HUES48 (cell line): ENCODE results near the gene KCNH8.

Experiments used
- H3K27ac ChIP-seq: one replicate; pipeline ENCODE4 v1.7.0; 2013; ENCODE audit warnings: low read depth, low read length, inconsistent platforms
- H3K27me3 ChIP-seq: 2 replicates; pipeline ENCODE4 v1.6.1; 2013; ENCODE audit warnings: mild to moderate bottlenecking, low read length; ENCODE audit not compliant: control insufficient read depth, insufficient read depth
- H3K36me3 ChIP-seq: 2 replicates; pipeline ENCODE4 v1.6.1; 2013; ENCODE audit warnings: low read length; ENCODE audit not compliant: control insufficient read depth, insufficient read depth
- H3K4me1 ChIP-seq: 2 replicates; pipeline ENCODE4 v1.6.1; 2013; ENCODE audit warnings: mild to moderate bottlenecking, low read length; ENCODE audit not compliant: control insufficient read depth, insufficient read depth
- H3K4me3 ChIP-seq: 2 replicates; pipeline ENCODE4 v1.5.1; 2013; ENCODE audit warnings: mild to moderate bottlenecking, low read depth, low read length
- H3K9ac ChIP-seq: 2 replicates; pipeline ENCODE4 v1.6.1; 2013; ENCODE audit warnings: mild to moderate bottlenecking, low read depth, low read length, moderate library complexity
- H3K9me3 ChIP-seq: 2 replicates; pipeline ENCODE4 v1.6.1; 2013; ENCODE audit warnings: low read length; ENCODE audit not compliant: control insufficient read depth, insufficient read depth

Gene KCNH8

GRCh38 chr3:19363071-19363470 lies 214.8 kb downstream of the KCNH8 start:
- Histone ChIP-seq H3K27me3 (no peaks in the 10 kb centered on the region), H3K9me3 (no peaks in the 10 kb centered on the region), H3K4me1 (peaks cover 4% of the 10 kb centered on the region; the same call in 1 of the 2 replicates), H3K4me3 (no peak overlapping the region), H3K36me3 (no peaks in the 10 kb centered on the region), H3K9ac (no peak overlapping the region), H3K27ac (no peak overlapping the region)

DNA sequence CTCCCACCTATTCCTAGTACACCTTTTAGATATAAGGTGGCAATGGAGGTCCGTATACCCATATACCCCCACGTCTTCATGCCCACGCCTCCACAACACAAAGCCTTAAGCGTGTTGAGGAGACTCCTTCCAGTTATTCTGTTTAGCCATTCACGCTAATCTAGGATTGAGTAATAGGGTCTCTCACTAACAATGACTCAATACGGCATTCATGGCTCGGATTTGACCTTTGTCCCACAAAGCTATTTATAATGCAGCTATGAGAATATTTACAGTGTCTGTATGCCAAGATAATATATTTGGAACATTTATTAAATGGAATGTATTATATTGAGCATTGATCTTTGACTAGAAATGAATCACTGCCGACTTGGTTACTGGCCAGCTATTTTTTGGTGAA lies 215.8 kb downstream of the KCNH8 start:
- no peaks in the 10 kb centered on the region for H3K36me3 ChIP-seq
- H3K27ac ChIP-seq: no peak overlapping the region
- no peak overlapping the region for H3K4me3 ChIP-seq
- no peaks in the 10 kb centered on the region for H3K9me3 ChIP-seq
- H3K4me1 ChIP-seq: peaks cover 4% of the 10 kb centered on the region; the same call in 1 of the 2 replicates
- H3K27me3 ChIP-seq: no peaks in the 10 kb centered on the region
- no peak overlapping the region for H3K9ac ChIP-seq

DNA sequence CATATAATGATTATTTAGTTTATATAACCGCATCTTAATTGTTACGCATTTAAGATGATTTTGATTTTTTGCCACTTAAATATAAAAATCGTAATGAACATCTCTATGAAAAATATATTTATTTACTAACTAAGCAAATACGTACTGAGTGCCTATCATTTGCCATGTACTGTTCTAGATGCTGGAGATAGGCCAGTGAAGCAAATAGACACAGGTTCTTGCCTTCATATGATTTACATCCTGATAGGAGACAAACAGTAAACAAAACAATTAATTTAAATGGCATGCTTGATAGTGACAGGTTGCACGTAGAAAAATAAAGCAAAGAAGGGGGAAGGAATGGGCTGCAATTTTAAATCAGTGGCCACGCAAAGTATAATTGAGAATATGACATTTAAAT lies 217.2 kb downstream of the KCNH8 start:
- Histone ChIP-seq H3K9ac (no peak overlapping the region), H3K36me3 (no peaks in the 10 kb centered on the region), H3K4me1 (peaks cover 4% of the 10 kb centered on the region; the same call in 1 of the 2 replicates), H3K4me3 (no peak overlapping the region), H3K27ac (no peak overlapping the region), H3K9me3 (no peaks in the 10 kb centered on the region), H3K27me3 (no peaks in the 10 kb centered on the region)

- Histone ChIP-seq H3K4me3 (no peak overlapping the region), H3K4me1 (peaks cover 6% of the 10 kb centered on the region; the same call in 1 of the 2 replicates), H3K27ac (no peak overlapping the region), H3K9ac (no peak overlapping the region), H3K36me3 (no peaks in the 10 kb centered on the region), H3K27me3 (no peaks in the 10 kb centered on the region), H3K9me3 (no peaks in the 10 kb centered on the region)
Measured at GRCh38 chr3:19384868-19385267, 236.6 kb downstream of the KCNH8 start.

DNA sequence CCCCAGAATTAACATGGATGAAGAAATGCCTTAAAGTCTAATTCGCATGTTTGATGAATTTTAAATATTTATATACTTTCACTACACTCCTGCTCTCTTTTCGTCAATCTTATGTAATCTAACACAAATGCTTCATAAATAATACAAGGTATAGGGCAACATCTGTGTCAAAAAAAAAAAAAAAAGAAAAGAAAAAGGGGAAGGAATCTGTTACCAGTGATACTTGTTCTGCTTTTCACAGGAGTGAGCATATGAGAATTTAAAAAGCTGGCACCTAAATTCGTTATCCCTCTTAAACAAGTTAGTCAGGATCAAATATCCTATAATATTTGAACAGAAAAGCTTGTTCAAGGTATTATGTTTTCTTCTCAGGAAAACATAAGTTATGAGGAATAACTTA lies 243.8 kb downstream of the KCNH8 start:
- Histone ChIP-seq H3K36me3 (no peaks in the 10 kb centered on the region), H3K4me1 (peaks cover 6% of the 10 kb centered on the region; the same call in 1 of the 2 replicates), H3K4me3 (no peak overlapping the region), H3K27me3 (no peaks in the 10 kb centered on the region), H3K9ac (no peak overlapping the region), H3K9me3 (no peaks in the 10 kb centered on the region), H3K27ac (no peak overlapping the region)

DNA sequence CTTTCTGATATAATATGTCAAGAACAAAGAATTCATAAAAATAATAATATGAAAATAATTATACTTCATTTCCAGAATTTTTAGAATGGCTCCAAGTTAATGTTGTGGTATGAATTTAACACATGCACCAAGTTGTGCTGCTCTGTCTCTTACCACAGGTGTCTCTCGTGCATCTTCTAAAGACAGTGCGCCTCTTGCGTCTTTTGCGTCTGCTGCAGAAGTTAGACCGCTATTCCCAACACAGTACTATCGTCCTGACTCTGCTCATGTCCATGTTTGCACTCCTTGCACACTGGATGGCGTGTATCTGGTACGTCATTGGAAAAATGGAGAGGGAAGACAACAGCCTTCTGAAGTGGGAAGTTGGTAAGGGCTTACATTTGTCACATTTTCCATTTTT lies 246.6 kb downstream of the KCNH8 start:
- Histone ChIP-seq H3K4me3 (no peak overlapping the region), H3K27me3 (no peaks in the 10 kb centered on the region)

DNA sequence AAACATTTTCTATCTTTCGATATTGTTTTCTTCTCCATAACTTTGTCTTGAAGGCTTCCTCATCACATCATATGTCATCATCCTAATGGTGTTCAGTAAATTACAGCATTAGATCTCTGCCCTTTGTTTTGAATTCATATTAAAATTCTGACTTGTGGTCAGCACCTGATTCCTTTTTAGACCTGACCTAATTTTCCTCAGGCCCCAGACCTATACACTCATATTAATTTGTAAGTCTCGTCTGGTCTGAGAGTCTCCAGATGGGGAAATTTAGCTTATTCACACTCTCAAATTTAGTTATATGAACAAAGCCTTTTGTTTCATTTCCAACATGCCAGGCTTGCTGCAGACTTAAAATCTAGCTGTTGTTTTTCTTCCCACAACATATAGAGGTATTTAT lies 248.4 kb downstream of the KCNH8 start:
- Histone ChIP-seq H3K36me3 (no peaks in the 10 kb centered on the region), H3K27ac (no peak overlapping the region), H3K9me3 (no peaks in the 10 kb centered on the region)

More for the DNA sequence above, 246.6 kb downstream of the KCNH8 start:
- Histone ChIP-seq H3K27ac (no peak overlapping the region), H3K9me3 (no peaks in the 10 kb centered on the region), H3K9ac (no peak overlapping the region), H3K4me1 (peaks cover 17% of the 10 kb centered on the region), H3K36me3 (no peaks in the 10 kb centered on the region)

GRCh38 chr3:19399356-19399755 lies 251.0 kb downstream of the KCNH8 start:
- no peaks in the 10 kb centered on the region for H3K27me3 ChIP-seq
- no peak overlapping the region for H3K9ac ChIP-seq
- H3K4me3 ChIP-seq: no peak overlapping the region
- H3K27ac ChIP-seq: peak overlapping the region; percentile 39
- no peaks in the 10 kb centered on the region for H3K9me3 ChIP-seq
- peaks cover 17% of the 10 kb centered on the region for H3K4me1 ChIP-seq
- no peaks in the 10 kb centered on the region for H3K36me3 ChIP-seq

More for the DNA sequence above, 248.4 kb downstream of the KCNH8 start:
- no peaks in the 10 kb centered on the region for H3K27me3 ChIP-seq
- H3K9ac ChIP-seq: no peak overlapping the region
- H3K4me3 ChIP-seq: no peak overlapping the region
- peaks cover 17% of the 10 kb centered on the region for H3K4me1 ChIP-seq

GRCh38 chr3:19399836-19400235 lies 251.5 kb downstream of the KCNH8 start:
- Histone ChIP-seq H3K36me3 (no peaks in the 10 kb centered on the region), H3K4me1 (peaks cover 17% of the 10 kb centered on the region), H3K27me3 (no peaks in the 10 kb centered on the region), H3K27ac (no peak overlapping the region), H3K9me3 (no peaks in the 10 kb centered on the region), H3K4me3 (no peak overlapping the region), H3K9ac (no peak overlapping the region)

DNA sequence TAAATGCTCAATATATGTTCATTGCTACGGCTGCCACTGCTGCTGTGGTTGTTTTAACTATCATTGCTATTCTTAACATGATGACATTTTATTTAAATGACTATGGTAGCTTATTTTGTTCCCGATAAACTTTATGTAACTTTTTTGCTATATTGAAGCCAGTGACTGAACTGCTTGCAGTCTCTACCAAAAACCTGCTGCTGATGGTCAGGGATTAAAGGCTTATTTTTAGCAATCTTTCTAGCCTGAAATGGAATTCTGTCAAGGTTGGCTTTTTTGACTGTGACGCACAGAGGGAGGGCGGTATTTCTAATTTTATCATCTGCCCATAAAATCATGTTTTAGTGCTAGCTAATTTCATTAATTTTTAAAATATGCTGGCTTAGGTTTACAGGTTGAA lies 271.8 kb downstream of the KCNH8 start:
- no peak overlapping the region for H3K4me3 ChIP-seq
- H3K9me3 ChIP-seq: no peaks in the 10 kb centered on the region
- no peaks in the 10 kb centered on the region for H3K36me3 ChIP-seq
- H3K27ac ChIP-seq: no peak overlapping the region
- H3K27me3 ChIP-seq: no peaks in the 10 kb centered on the region
- H3K9ac ChIP-seq: no peak overlapping the region
- H3K4me1 ChIP-seq: no peaks in the 10 kb centered on the region

DNA sequence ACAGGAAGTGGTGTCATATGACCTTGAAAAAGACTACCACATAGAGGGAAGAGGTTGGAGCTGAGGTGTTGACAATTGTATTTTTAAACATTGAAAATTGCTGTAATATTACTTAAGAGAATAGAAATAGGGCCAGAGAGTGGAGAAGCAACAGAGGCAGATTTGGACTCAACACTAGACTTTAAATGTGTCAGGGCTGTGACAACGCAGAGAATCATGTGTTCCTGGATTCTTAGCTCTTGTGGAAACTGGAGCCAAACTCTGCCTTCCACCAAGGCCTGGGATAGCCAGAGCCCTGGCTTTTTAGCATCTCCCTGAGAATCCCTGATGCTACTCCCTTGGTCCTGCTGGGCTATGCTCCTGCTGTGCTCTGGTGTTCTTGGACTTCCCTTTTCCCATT lies 277.5 kb downstream of the KCNH8 start:
- Histone ChIP-seq H3K4me1 (no peaks in the 10 kb centered on the region), H3K27me3 (no peaks in the 10 kb centered on the region), H3K36me3 (no peaks in the 10 kb centered on the region), H3K4me3 (no peak overlapping the region), H3K9ac (no peak overlapping the region), H3K9me3 (no peaks in the 10 kb centered on the region), H3K27ac (no peak overlapping the region)
